HEK293 (cell line): ENCODE results near the gene KCNJ5.

Source experiments
- CTCF ChIA-PET: fragments of 350-600 bp; formaldehyde crosslinking; extraction: SDS; loops from one replicate; lab custom pipeline; 2021; ENCODE audit warnings: antibody characterized with exemption; lab: Yijun Ruan, JAX
- POLR2A ChIA-PET: fragments of 300-600 bp; formaldehyde crosslinking; extraction: SDS; loops from one replicate; lab custom pipeline; 2020; ENCODE audit warnings: antibody characterized with exemption, inconsistent platforms; lab: Yijun Ruan, JAX
- H3K27ac ChIP-seq: fragments of 200-500 bp; sonication (Bioruptor generic); 2 replicates; pipeline ENCODE4 v1.5.1; 2014; ENCODE audit warnings: low read depth, low read length, control low read depth, inconsistent platforms; ENCODE audit errors: extremely low read depth
- H3K36me3 ChIP-seq, 2 experiments: fragments of 200-500 bp in 1 of 2; sonication (Bioruptor generic) in 1 of 2; 1 replicate in 1 of 2; 2 replicates in 1 of 2; pipeline ENCODE4 v1.5.1; 2014 to 2017; ENCODE audit warnings: inconsistent platforms in 2 of 2, low read length in 2 of 2; ENCODE audit not compliant: control insufficient read depth in 2 of 2, insufficient read depth in 1 of 2
- H3K4me1 ChIP-seq: fragments of 200-500 bp; sonication (Bioruptor generic); 2 replicates; pipeline ENCODE4 v1.5.1; 2014; ENCODE audit warnings: mild to moderate bottlenecking, low read length, inconsistent platforms; ENCODE audit not compliant: control insufficient read depth, insufficient read depth
- H3K4me3 ChIP-seq: 2 replicates; pipeline ENCODE4 v1.5.1; 2011; ENCODE audit warnings: low read depth, mild to moderate bottlenecking, control low read depth, low read length, moderate library complexity
- H3K9me3 ChIP-seq: fragments of 200-500 bp; sonication (Bioruptor generic); 2 replicates; pipeline ENCODE4 v1.5.1; 2014; ENCODE audit warnings: low read depth, low read length, inconsistent platforms; ENCODE audit not compliant: control insufficient read depth, insufficient read depth
- GLIS1 ChIP-seq: fragments of 450-650 bp; formaldehyde crosslinking; IDR thresholded peaks from 2 replicates; pipeline ENCODE4 v1.5.1; 2016; ENCODE audit warnings: missing biosample characterization, missing genetic modification characterization
- GLIS2 ChIP-seq: fragments of 450-650 bp; formaldehyde crosslinking; IDR thresholded peaks from 2 replicates; pipeline ENCODE4 v1.5.1; 2016; ENCODE audit warnings: missing biosample characterization, missing genetic modification characterization
- KLF9 ChIP-seq: fragments of 450-650 bp; formaldehyde crosslinking; IDR thresholded peaks from 2 replicates; pipeline ENCODE4 v1.5.1; 2016; ENCODE audit warnings: missing biosample characterization, missing genetic modification characterization, low read depth
- SP3 ChIP-seq: fragments of 450-650 bp; formaldehyde crosslinking; IDR thresholded peaks from 2 replicates; pipeline ENCODE4 v1.5.1; 2016; ENCODE audit warnings: missing biosample characterization, missing genetic modification characterization
- SP7 ChIP-seq: fragments of 450-650 bp; formaldehyde crosslinking; IDR thresholded peaks from 2 replicates; pipeline ENCODE4 v1.5.1; 2016; ENCODE audit warnings: missing biosample characterization, missing genetic modification characterization
- ZBTB17 ChIP-seq: fragments of 450-650 bp; formaldehyde crosslinking; IDR thresholded peaks from 2 replicates; pipeline ENCODE4 v1.5.1; 2016; ENCODE audit warnings: missing biosample characterization, missing genetic modification characterization
- ZBTB21 ChIP-seq: fragments of 450-650 bp; formaldehyde crosslinking; IDR thresholded peaks from 2 replicates; pipeline ENCODE4 v1.5.1; 2017; ENCODE audit warnings: missing biosample characterization, missing genetic modification characterization
- ZNF121 ChIP-seq: fragments of 450-650 bp; formaldehyde crosslinking; IDR thresholded peaks from 2 replicates; pipeline ENCODE4 v1.5.1; 2016; ENCODE audit warnings: missing biosample characterization, missing genetic modification characterization
- ZNF174 ChIP-seq: fragments of 450-650 bp; formaldehyde crosslinking; IDR thresholded peaks from 2 replicates; pipeline ENCODE4 v1.5.0; 2017; ENCODE audit warnings: missing biosample characterization, mild to moderate bottlenecking, missing genetic modification characterization
- ZNF221 ChIP-seq: fragments of 450-650 bp; formaldehyde crosslinking; IDR thresholded peaks from 2 replicates; pipeline ENCODE4 v1.5.1; 2017; ENCODE audit warnings: missing biosample characterization, missing genetic modification characterization, borderline replicate concordance
- ZNF266 ChIP-seq: fragments of 450-650 bp; formaldehyde crosslinking; IDR thresholded peaks from 2 replicates; pipeline ENCODE4 v1.5.1; 2016; ENCODE audit warnings: missing biosample characterization, missing genetic modification characterization, low read depth
- ZNF341 ChIP-seq: fragments of 450-650 bp; formaldehyde crosslinking; IDR thresholded peaks from 2 replicates; pipeline ENCODE4; 2016; ENCODE audit warnings: low read depth, missing biosample characterization, missing genetic modification characterization
- ZNF48 ChIP-seq: fragments of 450-650 bp; formaldehyde crosslinking; IDR thresholded peaks from 2 replicates; pipeline ENCODE4 v1.5.1; 2016; ENCODE audit warnings: missing biosample characterization, missing genetic modification characterization
- ZNF548 ChIP-seq: fragments of 450-650 bp; formaldehyde crosslinking; IDR thresholded peaks from 2 replicates; pipeline ENCODE4 v1.5.1; 2016; ENCODE audit warnings: missing biosample characterization, missing genetic modification characterization
- ZNF621 ChIP-seq: fragments of 450-650 bp; formaldehyde crosslinking; IDR thresholded peaks from 2 replicates; pipeline ENCODE4 v1.5.1; 2017; ENCODE audit warnings: missing biosample characterization, missing genetic modification characterization
- ZNF629 ChIP-seq: fragments of 450-650 bp; formaldehyde crosslinking; IDR thresholded peaks from 2 replicates; pipeline ENCODE4 v1.5.1; 2017; ENCODE audit warnings: missing biosample characterization, missing genetic modification characterization
- ZNF747 ChIP-seq: fragments of 450-650 bp; formaldehyde crosslinking; IDR thresholded peaks from 2 replicates; pipeline ENCODE4 v1.5.1; 2016; ENCODE audit warnings: missing biosample characterization, missing genetic modification characterization
- ZNF843 ChIP-seq: fragments of 450-650 bp; formaldehyde crosslinking; IDR thresholded peaks from 2 replicates; pipeline ENCODE4 v1.5.1; 2016; ENCODE audit warnings: missing biosample characterization, missing genetic modification characterization
- ZSCAN16 ChIP-seq: fragments of 450-650 bp; formaldehyde crosslinking; IDR thresholded peaks from 2 replicates; pipeline ENCODE4 v1.5.1; 2016; ENCODE audit warnings: missing biosample characterization, missing genetic modification characterization
- ZSCAN30 ChIP-seq: fragments of 450-650 bp; IDR thresholded peaks from 2 replicates; pipeline ENCODE4 v1.5.1; 2018; ENCODE audit warnings: missing biosample characterization, mild to moderate bottlenecking, missing genetic modification characterization, moderate library complexity
- TF ChIP-seq, protein P1 (sequence below): fragments of 450-650 bp; formaldehyde crosslinking; optimal IDR thresholded peaks from 2 replicates; pipeline ENCODE3; 2016; ENCODE audit warnings: missing biosample characterization, mild to moderate bottlenecking, missing genetic modification characterization
- TF ChIP-seq, protein P2 (sequence below): fragments of 450-650 bp; formaldehyde crosslinking; IDR thresholded peaks from 2 replicates; pipeline ENCODE4 v1.5.1; 2016; ENCODE audit warnings: missing biosample characterization, missing genetic modification characterization, borderline replicate concordance

Gene KCNJ5

DNA sequence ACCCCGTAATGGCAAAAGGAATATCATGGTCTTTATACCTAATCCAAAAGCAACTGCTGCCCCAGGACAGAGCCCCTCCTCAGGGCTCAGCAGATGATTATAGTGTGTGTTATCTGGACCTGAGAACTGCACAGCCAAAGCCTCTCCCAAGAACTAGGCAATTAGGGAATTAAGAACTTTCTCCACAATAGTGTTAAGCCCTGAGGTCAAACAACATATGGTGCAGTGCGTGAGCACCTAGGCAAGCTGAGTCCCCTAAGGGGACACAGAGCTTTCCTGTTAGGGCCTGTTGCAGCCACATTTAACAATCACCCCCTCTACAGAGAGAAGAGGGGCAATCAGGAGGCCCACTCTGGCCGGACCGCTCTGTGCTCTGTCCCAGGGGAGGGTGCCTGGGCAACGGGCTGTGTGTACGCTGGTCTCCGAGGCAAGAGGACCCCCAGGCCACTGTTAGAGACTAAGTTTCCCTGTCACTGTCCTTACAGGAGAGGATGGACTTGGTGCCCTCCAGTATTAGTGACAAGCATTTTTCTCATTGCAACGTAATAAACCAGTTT is 1.4 kb upstream of the KCNJ5 start:
- ChIA-PET POLR2A (interaction anchor here (1.1 kb wide), 1 partner anchor 39 kb away, joined by 3 read pairs; no protein-coding TSS in a partner anchor), CTCF (interaction anchor here (3.5 to 11.1 kb wide), 2 partner anchors 17 to 66 kb away, joined by 15 to 556 read pairs; no protein-coding TSS in a partner anchor)
- Histone ChIP-seq H3K36me3 (no peaks in the 10 kb centered on the region), H3K9me3 (no peaks in the 10 kb centered on the region), H3K4me1 (no peaks in the 10 kb centered on the region; the same call in 1 of the 2 replicates), H3K27ac (no peak overlapping the region; the same call in 1 of the 2 replicates), H3K4me3 (no peak overlapping the region)
- TF ChIP-seq ZNF266 (tag by site-specific recombination) (no peak), SP7 (tag by site-specific recombination) (peak; percentile 38; the same call in 1 of the 2 replicates)

DNA sequence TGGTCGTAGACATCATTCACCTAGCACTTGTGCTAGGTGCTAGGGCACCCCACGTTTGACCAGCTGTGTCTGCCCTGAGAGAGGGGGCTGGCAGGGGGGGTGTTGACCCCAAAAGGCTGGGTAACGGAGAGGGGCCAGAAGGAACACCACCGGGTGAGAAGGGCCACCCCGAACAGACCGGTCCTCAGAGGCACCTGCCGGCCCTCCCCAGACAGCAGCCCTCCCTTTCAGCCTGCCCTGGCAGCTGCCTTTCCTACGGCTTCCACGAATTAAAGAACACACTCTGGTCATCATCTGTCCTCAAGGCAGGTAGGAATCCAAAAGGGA is 977 bp upstream of the KCNJ5 start:
- POLR2A ChIA-PET: interaction anchor here (1.1 kb wide), 1 partner anchor 39 kb away, joined by 3 read pairs; no protein-coding TSS in a partner anchor
- Histone ChIP-seq H3K36me3 (no peaks in the 10 kb centered on the region), H3K9me3 (no peaks in the 10 kb centered on the region), H3K4me1 (no peaks in the 10 kb centered on the region; the same call in 1 of the 2 replicates), H3K4me3 (peak overlapping the region; percentile 47), H3K27ac (peak overlapping the region; percentile 56; the same call in 1 of the 2 replicates)
- CTCF ChIA-PET: interaction anchor here (0.7 to 11.1 kb wide), 3 partner anchors 16 to 223 kb away, joined by 3 to 556 read pairs (median 15); no protein-coding TSS in a partner anchor
- TF ChIP-seq ZSCAN30 (tag by site-specific recombination) (no peak), ZNF629 (tag by site-specific recombination) (no peak)

GRCh38 chr11:128891913-128892398 is 800 bp downstream of the KCNJ5 start:
- TF ChIP-seq, protein P1, sequence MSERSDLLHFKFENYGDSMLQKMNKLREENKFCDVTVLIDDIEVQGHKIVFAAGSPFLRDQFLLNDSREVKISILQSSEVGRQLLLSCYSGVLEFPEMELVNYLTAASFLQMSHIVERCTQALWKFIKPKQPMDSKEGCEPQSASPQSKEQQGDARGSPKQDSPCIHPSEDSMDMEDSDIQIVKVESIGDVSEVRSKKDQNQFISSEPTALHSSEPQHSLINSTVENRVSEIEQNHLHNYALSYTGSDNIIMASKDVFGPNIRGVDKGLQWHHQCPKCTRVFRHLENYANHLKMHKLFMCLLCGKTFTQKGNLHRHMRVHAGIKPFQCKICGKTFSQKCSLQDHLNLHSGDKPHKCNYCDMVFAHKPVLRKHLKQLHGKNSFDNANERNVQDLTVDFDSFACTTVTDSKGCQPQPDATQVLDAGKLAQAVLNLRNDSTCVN: no peak
- no peak for TF ChIP-seq ZNF843 (tag by site-specific recombination)
- TF ChIP-seq GLIS1 (tag by site-specific recombination): peak; percentile 86
- peak; percentile 49; the same call in 1 of the 2 replicates for TF ChIP-seq GLIS2 (tag by site-specific recombination)
- TF ChIP-seq ZNF548: no peak
- TF ChIP-seq ZSCAN16 (tag by site-specific recombination): no peak
- TF ChIP-seq ZBTB21 (tag by site-specific recombination): no peak
- no peak for TF ChIP-seq ZNF48 (tag by site-specific recombination)
- no peak for TF ChIP-seq ZNF621 (tag by site-specific recombination)
- CTCF ChIA-PET: interaction anchor here (0.8 to 11.1 kb wide), 6 partner anchors 8 to 720 kb away, joined by 3 to 556 read pairs (median 4); no protein-coding TSS in a partner anchor
- H3K36me3 ChIP-seq: no peaks in the 10 kb centered on the region
- H3K9me3 ChIP-seq: no peaks in the 10 kb centered on the region
- no peak overlapping the region for H3K27ac ChIP-seq
- no peak overlapping the region for H3K4me3 ChIP-seq
- POLR2A ChIA-PET: no interaction called here
- H3K4me1 ChIP-seq: no peaks in the 10 kb centered on the region; the same call in 1 of the 2 replicates

- Histone ChIP-seq H3K4me1 (no peaks in the 10 kb centered on the region; the same call in 1 of the 2 replicates), H3K4me3 (no peak overlapping the region)
- TF ChIP-seq ZBTB17 (tag by site-specific recombination) (peak; percentile 69), KLF9 (tag by site-specific recombination) (no peak), ZNF174 (tag by site-specific recombination) (no peak), ZNF221 (tag by site-specific recombination) (no peak), ZNF341 (tag by site-specific recombination) (no peak), SP3 (tag by site-specific recombination) (no peak), ZNF747 (tag by site-specific recombination) (no peak), ZNF121 (tag by site-specific recombination) (peak; percentile 91)
- TF ChIP-seq, protein P2, sequence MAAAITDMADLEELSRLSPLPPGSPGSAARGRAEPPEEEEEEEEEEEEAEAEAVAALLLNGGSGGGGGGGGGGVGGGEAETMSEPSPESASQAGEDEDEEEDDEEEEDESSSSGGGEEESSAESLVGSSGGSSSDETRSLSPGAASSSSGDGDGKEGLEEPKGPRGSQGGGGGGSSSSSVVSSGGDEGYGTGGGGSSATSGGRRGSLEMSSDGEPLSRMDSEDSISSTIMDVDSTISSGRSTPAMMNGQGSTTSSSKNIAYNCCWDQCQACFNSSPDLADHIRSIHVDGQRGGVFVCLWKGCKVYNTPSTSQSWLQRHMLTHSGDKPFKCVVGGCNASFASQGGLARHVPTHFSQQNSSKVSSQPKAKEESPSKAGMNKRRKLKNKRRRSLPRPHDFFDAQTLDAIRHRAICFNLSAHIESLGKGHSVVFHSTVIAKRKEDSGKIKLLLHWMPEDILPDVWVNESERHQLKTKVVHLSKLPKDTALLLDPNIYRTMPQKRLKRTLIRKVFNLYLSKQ (tag by site-specific recombination): no peak
- TF ChIP-seq, all 188 proteins: peak for 2
- ChIA-PET POLR2A (no interaction called here), CTCF (interaction anchor here (0.7 to 11.1 kb wide), 8 partner anchors 9 to 830 kb away, joined by 3 to 556 read pairs (median 4); no protein-coding TSS in a partner anchor)
- Histone ChIP-seq H3K36me3 (no peaks in the 10 kb centered on the region), H3K9me3 (no peaks in the 10 kb centered on the region), H3K27ac (no peak overlapping the region)
Measured at GRCh38 chr11:128892866-128893565, 1.9 kb downstream of the KCNJ5 start.
